Measurements from ENCODE around the gene IL20. TPM values are rescaled to one million over a fixed set of nuclear protein-coding genes. Genes with fewer than 3 reads are reported as not detected.

The IL20 gene
- polyA plus RNA-seq, 4 donors = not detected

- Histone ChIP-seq H3K9me3 (ENCODE audit: control insufficient read depth in 2 of 2, insufficient read depth in 1 of 2, low read depth in 1 of 2, low read length in 1 of 2) (no peaks in the 10 kb centered on the region), H3K4me1 (ENCODE audit: control insufficient read depth in 3 of 3, insufficient read depth in 2 of 3, low read depth in 1 of 3, low read length in 2 of 3) (no peaks in the 10 kb centered on the region), H3K27ac (ENCODE audit: low read depth in 1 of 3, low read length in 2 of 3) (peak within 1 kb of the TSS in 1 of 3 donors; percentile 12), H3K36me3 (ENCODE audit: control insufficient read depth in 3 of 3, insufficient read depth in 2 of 3, low read depth in 1 of 3, low read length in 3 of 3) (no peaks in the 10 kb centered on the region), H3K27me3 (ENCODE audit: control insufficient read depth in 3 of 3, insufficient read depth in 3 of 3, low read length in 3 of 3) (peaks cover 0 to 2% (median 0%) of the 10 kb centered on the region in 3 donors), H3K4me3 (ENCODE audit: low read depth in 1 of 3, low read length in 3 of 3) (no peak within 1 kb of the TSS)
- FAIRE-seq = no peak
- no peak for DNase-seq
- WGBS, 3 donors = 74 to 86% (median 77%) methylated on average over 4 of the region's 4 CpGs
Measured at GRCh38 chr1:206897175-206897574, 31.8 kb downstream of the IL20 start, which contains the start of gene IL24. IL24 (plus strand) TSS chr1:206897443; CDS start chr1:206897833, 390 bp downstream.

GRCh38 chr1:206898089-206898914 is 32.9 kb downstream of the IL20 start:
- no peaks in the 10 kb centered on the region for H3K36me3 ChIP-seq (ENCODE audit: control insufficient read depth in 3 of 3, insufficient read depth in 2 of 3, low read depth in 1 of 3, low read length in 3 of 3)
- DNase-seq (no peak), FAIRE-seq (no peak)
- no peaks in the 10 kb centered on the region for H3K9me3 ChIP-seq (ENCODE audit: control insufficient read depth in 2 of 2, insufficient read depth in 1 of 2, low read depth in 1 of 2, low read length in 1 of 2)
- WGBS, 3 donors = 70 to 82% (median 74%) methylated on average over 11 of the region's 11 CpGs
- H3K4me1 ChIP-seq (ENCODE audit: control insufficient read depth in 3 of 3, insufficient read depth in 2 of 3, low read depth in 1 of 3, low read length in 2 of 3) = no peaks in the 10 kb centered on the region
- no peak overlapping the region for H3K4me3 ChIP-seq (ENCODE audit: low read depth in 1 of 3, low read length in 3 of 3)
- peaks cover 0 to 2% (median 0%) of the 10 kb centered on the region in 3 donors for H3K27me3 ChIP-seq (ENCODE audit: control insufficient read depth in 3 of 3, insufficient read depth in 3 of 3, low read length in 3 of 3)
- H3K27ac ChIP-seq (ENCODE audit: low read depth in 1 of 3, low read length in 2 of 3) = no peak overlapping the region

GRCh38 chr1:206898915-206899431 is 33.5 kb downstream of the IL20 start:
- FAIRE-seq (no peak), DNase-seq (no peak)
- H3K9me3 ChIP-seq (ENCODE audit: control insufficient read depth in 2 of 2, insufficient read depth in 1 of 2, low read depth in 1 of 2, low read length in 1 of 2) = no peaks in the 10 kb centered on the region
- WGBS, 3 donors = 85 to 90% (median 87%) methylated on average over 13 of the region's 13 CpGs
- no peak overlapping the region for H3K27ac ChIP-seq (ENCODE audit: low read depth in 1 of 3, low read length in 2 of 3)
- no peaks in the 10 kb centered on the region for H3K4me1 ChIP-seq (ENCODE audit: control insufficient read depth in 3 of 3, insufficient read depth in 2 of 3, low read depth in 1 of 3, low read length in 2 of 3)
- H3K36me3 ChIP-seq (ENCODE audit: control insufficient read depth in 3 of 3, insufficient read depth in 2 of 3, low read depth in 1 of 3, low read length in 3 of 3) = no peaks in the 10 kb centered on the region
- no peak overlapping the region for H3K4me3 ChIP-seq (ENCODE audit: low read depth in 1 of 3, low read length in 3 of 3)
- H3K27me3 ChIP-seq (ENCODE audit: control insufficient read depth in 3 of 3, insufficient read depth in 3 of 3, low read length in 3 of 3) = peaks cover 0 to 2% (median 0%) of the 10 kb centered on the region in 3 donors

- FAIRE-seq (no peak), DNase-seq (no peak)
- WGBS, 3 donors = 69 to 89% (median 78%) methylated on average over 5 of the region's 5 CpGs
- no peaks in the 10 kb centered on the region for H3K4me1 ChIP-seq (ENCODE audit: control insufficient read depth in 3 of 3, insufficient read depth in 2 of 3, low read depth in 1 of 3, low read length in 2 of 3)
- peaks cover 0 to 2% (median 0%) of the 10 kb centered on the region in 3 donors for H3K27me3 ChIP-seq (ENCODE audit: control insufficient read depth in 3 of 3, insufficient read depth in 3 of 3, low read length in 3 of 3)
- H3K4me3 ChIP-seq (ENCODE audit: low read depth in 1 of 3, low read length in 3 of 3) = no peak overlapping the region
- peaks cover 0 to 3% (median 0%) of the 10 kb centered on the region in 3 donors for H3K36me3 ChIP-seq (ENCODE audit: control insufficient read depth in 3 of 3, insufficient read depth in 2 of 3, low read depth in 1 of 3, low read length in 3 of 3)
- H3K9me3 ChIP-seq (ENCODE audit: control insufficient read depth in 2 of 2, insufficient read depth in 1 of 2, low read depth in 1 of 2, low read length in 1 of 2) = no peaks in the 10 kb centered on the region
- no peak overlapping the region for H3K27ac ChIP-seq (ENCODE audit: low read depth in 1 of 3, low read length in 2 of 3)
Measured at GRCh38 chr1:206899717-206900116, 34.3 kb downstream of the IL20 start.

- Histone ChIP-seq H3K36me3 (ENCODE audit: control insufficient read depth in 3 of 3, insufficient read depth in 2 of 3, low read depth in 1 of 3, low read length in 3 of 3) (peaks cover 0 to 3% (median 0%) of the 10 kb centered on the region in 3 donors), H3K9me3 (ENCODE audit: control insufficient read depth in 2 of 2, insufficient read depth in 1 of 2, low read depth in 1 of 2, low read length in 1 of 2) (no peaks in the 10 kb centered on the region), H3K27me3 (ENCODE audit: control insufficient read depth in 3 of 3, insufficient read depth in 3 of 3, low read length in 3 of 3) (peaks cover 0 to 2% (median 0%) of the 10 kb centered on the region in 3 donors), H3K4me1 (ENCODE audit: control insufficient read depth in 3 of 3, insufficient read depth in 2 of 3, low read depth in 1 of 3, low read length in 2 of 3) (no peaks in the 10 kb centered on the region), H3K4me3 (ENCODE audit: low read depth in 1 of 3, low read length in 3 of 3) (no peak overlapping the region), H3K27ac (ENCODE audit: low read depth in 1 of 3, low read length in 2 of 3) (no peak overlapping the region)
- DNase-seq = no peak
- FAIRE-seq = no peak
- 79 to 87% (median 80%) methylated on average over 7 of the region's 7 CpGs for WGBS, 3 donors
Measured at GRCh38 chr1:206900149-206900548, 34.7 kb downstream of the IL20 start.

GRCh38 chr1:206901944-206902343 is 36.5 kb downstream of the IL20 start:
- 89 to 94% (median 94%) methylated on average over 6 of the region's 6 CpGs for WGBS, 3 donors

GRCh38 chr1:206902702-206903101 is 37.3 kb downstream of the IL20 start:
- H3K27ac ChIP-seq (ENCODE audit: low read depth in 1 of 3, low read length in 2 of 3) = no peak overlapping the region
- no peak for FAIRE-seq
- 72 to 97% (median 74%) methylated on average over 1 of the region's 1 CpG for WGBS, 3 donors
- H3K9me3 ChIP-seq (ENCODE audit: control insufficient read depth in 2 of 2, insufficient read depth in 1 of 2, low read depth in 1 of 2, low read length in 1 of 2) = no peaks in the 10 kb centered on the region
- H3K27me3 ChIP-seq (ENCODE audit: control insufficient read depth in 3 of 3, insufficient read depth in 3 of 3, low read length in 3 of 3) = peaks cover 0 to 2% (median 0%) of the 10 kb centered on the region in 3 donors
- H3K36me3 ChIP-seq (ENCODE audit: control insufficient read depth in 3 of 3, insufficient read depth in 2 of 3, low read depth in 1 of 3, low read length in 3 of 3) = peaks cover 0 to 5% (median 0%) of the 10 kb centered on the region in 3 donors
- peaks cover 0 to under 1% (median 0%) of the 10 kb centered on the region in 3 donors for H3K4me1 ChIP-seq (ENCODE audit: control insufficient read depth in 3 of 3, insufficient read depth in 2 of 3, low read depth in 1 of 3, low read length in 2 of 3)
- H3K4me3 ChIP-seq (ENCODE audit: low read depth in 1 of 3, low read length in 3 of 3) = no peak overlapping the region
- DNase-seq = no peak

More at GRCh38 chr1:206901944-206902343, 36.5 kb downstream of the IL20 start:
- peaks cover 0 to 3% (median 0%) of the 10 kb centered on the region in 3 donors for H3K36me3 ChIP-seq (ENCODE audit: control insufficient read depth in 3 of 3, insufficient read depth in 2 of 3, low read depth in 1 of 3, low read length in 3 of 3)
- H3K4me1 ChIP-seq (ENCODE audit: control insufficient read depth in 3 of 3, insufficient read depth in 2 of 3, low read depth in 1 of 3, low read length in 2 of 3) = no peaks in the 10 kb centered on the region
- H3K27ac ChIP-seq (ENCODE audit: low read depth in 1 of 3, low read length in 2 of 3) = no peak overlapping the region
- peaks cover 0 to 2% (median 0%) of the 10 kb centered on the region in 3 donors for H3K27me3 ChIP-seq (ENCODE audit: control insufficient read depth in 3 of 3, insufficient read depth in 3 of 3, low read length in 3 of 3)
- H3K4me3 ChIP-seq (ENCODE audit: low read depth in 1 of 3, low read length in 3 of 3) = no peak overlapping the region
- no peaks in the 10 kb centered on the region for H3K9me3 ChIP-seq (ENCODE audit: control insufficient read depth in 2 of 2, insufficient read depth in 1 of 2, low read depth in 1 of 2, low read length in 1 of 2)
- FAIRE-seq (no peak), DNase-seq (no peak)

GRCh38 chr1:206903687-206904086 is 38.3 kb downstream of the IL20 start:
- FAIRE-seq = no peak

More at GRCh38 chr1:206903687-206904086, 38.3 kb downstream of the IL20 start:
- 66 to 88% (median 78%) methylated on average over 2 of the region's 2 CpGs for WGBS, 3 donors
- Histone ChIP-seq H3K4me3 (ENCODE audit: low read depth in 1 of 3, low read length in 3 of 3) (no peak overlapping the region), H3K4me1 (ENCODE audit: control insufficient read depth in 3 of 3, insufficient read depth in 2 of 3, low read depth in 1 of 3, low read length in 2 of 3) (peaks cover 0 to 8% (median 0%) of the 10 kb centered on the region in 3 donors), H3K36me3 (ENCODE audit: control insufficient read depth in 3 of 3, insufficient read depth in 2 of 3, low read depth in 1 of 3, low read length in 3 of 3) (peaks cover 0 to 5% (median 0%) of the 10 kb centered on the region in 3 donors), H3K9me3 (ENCODE audit: control insufficient read depth in 2 of 2, insufficient read depth in 1 of 2, low read depth in 1 of 2, low read length in 1 of 2) (no peaks in the 10 kb centered on the region), H3K27me3 (ENCODE audit: control insufficient read depth in 3 of 3, insufficient read depth in 3 of 3, low read length in 3 of 3) (peaks cover 0 to 4% (median 0%) of the 10 kb centered on the region in 3 donors), H3K27ac (ENCODE audit: low read depth in 1 of 3, low read length in 2 of 3) (no peak overlapping the region)
- DNase-seq = no peak
